Suprapubic skin (tissue), 4 donors: ENCODE measurements around the gene MORN5.

Experiments
- CTCF ChIP-seq, 2 donors: fragments of 200-600 bp in 1 of 2; fragments of 450-650 bp in 1 of 2; sonication (generic) in 1 of 2; IDR thresholded peaks; one replicate each; pipeline ENCODE4 v1.5.1; 2016 to 2019; ENCODE audit warnings: antibody characterized with exemption in 2 of 2, mild to moderate bottlenecking in 1 of 2, moderate library complexity in 1 of 2
- POLR2A ChIP-seq, 2 donors: fragments of 450-650 bp; IDR thresholded peaks; one replicate each; pipeline ENCODE4 v1.6.1; 2017; ENCODE audit warnings: antibody characterized with exemption in 2 of 2, mild to moderate bottlenecking in 2 of 2, moderate library complexity in 2 of 2
- POLR2AphosphoS5 ChIP-seq, 3 donors: sonication (generic); formaldehyde crosslinking; IDR thresholded peaks; one replicate each; pipeline ENCODE4 v1.6.1; 2017; ENCODE audit warnings: antibody characterized with exemption in 3 of 3

- no peak for TF ChIP-seq POLR2A (IDR thresholded peaks at IDR 0.05)
- no peak for TF ChIP-seq CTCF (IDR thresholded peaks at IDR 0.05)
- no peak for TF ChIP-seq POLR2AphosphoS5 (IDR thresholded peaks at IDR 0.05)
Measured at GRCh38 chr9:122179054-122179689, 19.5 kb downstream of the MORN5 start.
